Activated gamma-delta T cell treated with anti-CD3 and anti-CD28 coated beads, Interleukin-2, amount 50 U/mL, for 16 hours (primary cell): ENCODE results near the gene EBPL.
"Not testable (repeated sequence)": the region's sequence is repeated elsewhere in the genome, so short reads cannot be mapped to it uniquely, and the experiment has no call there.

ENCODE experiments used
- DNase-seq: peaks from one replicate; pipeline ENCODE4 v3.0.0-alpha.2; 2020; ENCODE audit warnings: low read depth

The EBPL gene

DNA sequence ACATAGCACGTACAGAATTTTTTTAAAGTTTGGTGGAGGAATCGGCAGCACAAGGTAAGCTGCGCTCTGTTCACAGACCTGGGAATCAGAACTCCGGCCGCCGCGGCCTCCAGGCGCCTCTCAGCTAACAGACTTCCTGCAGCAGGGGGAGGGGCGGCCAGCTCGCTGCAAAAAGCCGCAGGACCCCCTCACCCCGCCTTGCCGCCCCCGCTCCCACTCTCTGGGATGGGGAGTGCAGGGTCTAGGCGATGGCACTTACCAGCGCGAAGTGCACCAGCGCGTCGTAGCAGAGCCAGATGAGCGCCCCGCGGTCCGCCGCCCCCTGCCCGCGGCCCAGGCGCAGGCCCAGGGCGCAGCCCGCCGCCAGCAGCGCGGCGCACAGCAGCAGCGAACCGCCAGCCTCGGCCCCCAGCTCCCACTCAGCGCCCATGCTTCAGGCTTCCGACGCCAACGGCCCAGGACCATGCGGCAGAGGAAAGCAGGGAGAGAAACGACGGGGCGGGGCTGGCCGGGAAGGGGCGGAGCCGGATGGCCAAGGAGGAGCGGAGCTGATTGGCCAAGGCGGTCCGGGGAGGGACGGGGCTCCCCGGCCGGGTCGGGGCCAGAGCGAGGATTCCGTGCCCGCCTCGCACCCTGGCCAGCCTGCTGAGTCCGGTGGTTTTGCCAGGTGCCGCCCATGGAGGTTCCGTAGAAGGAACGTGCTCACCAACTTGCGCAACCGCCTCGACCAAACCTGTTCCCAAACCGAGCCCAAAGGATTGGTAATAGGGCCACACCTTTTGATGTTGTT, at the start of gene EBPL:
EBPL (minus strand) TSS at position 492 of the 790 bp plus-strand sequence; CDS start at position 430, 62 bp downstream.
- DNase-seq = peak; percentile 77

DNA sequence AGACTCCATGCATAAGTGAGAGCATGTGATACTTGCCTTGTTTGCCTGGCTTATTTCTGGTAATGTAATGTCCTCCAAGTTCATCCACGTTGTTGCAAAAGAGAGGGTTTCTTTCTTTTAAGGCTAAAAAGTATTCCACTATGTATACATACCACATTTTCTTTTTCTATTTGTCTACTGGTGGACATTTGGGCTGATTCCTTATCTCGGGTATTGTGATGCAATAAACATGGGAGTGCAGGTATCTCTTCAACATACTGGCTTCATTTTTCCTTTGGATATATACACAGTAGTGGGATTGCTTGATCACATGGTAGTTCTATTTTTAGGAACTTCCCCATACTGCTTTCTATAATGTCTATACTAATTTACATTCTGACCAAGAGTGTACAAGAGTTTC, 49.6 kb upstream of the EBPL start:
- DNase-seq = no peak

DNA sequence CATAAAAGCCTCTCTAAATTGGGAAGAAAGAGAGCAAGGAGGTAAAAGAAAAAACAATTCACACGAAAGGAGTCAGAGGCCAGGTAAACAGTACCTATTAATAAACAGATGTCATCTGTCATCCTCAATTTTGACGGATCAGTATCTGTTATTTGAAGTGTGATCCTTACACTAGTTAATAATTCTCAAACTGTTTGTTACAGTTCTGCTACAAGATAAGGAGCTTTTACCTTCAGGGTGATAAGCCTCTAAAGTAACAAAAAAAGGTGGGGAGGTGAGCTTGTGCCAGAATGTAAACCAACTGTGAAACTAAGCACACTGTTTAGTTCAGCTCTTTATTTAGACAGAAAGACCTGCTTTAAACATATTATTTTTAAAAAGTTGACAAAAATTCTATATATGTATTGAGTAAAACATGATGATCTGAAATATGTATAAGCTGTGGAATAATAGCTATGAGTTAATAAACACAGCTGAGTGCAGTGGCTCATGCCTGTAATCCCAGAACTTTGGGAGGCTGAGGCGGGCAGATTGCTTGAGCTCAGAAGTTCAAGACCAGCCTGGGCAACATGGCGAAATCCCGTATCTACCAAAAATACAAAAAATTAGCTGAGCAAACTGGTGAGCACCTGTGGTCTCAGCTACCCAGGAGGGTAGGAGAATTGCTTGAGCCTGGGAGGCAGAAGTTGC, 48.4 kb upstream of the EBPL start:
- DNase-seq = no peak

DNA sequence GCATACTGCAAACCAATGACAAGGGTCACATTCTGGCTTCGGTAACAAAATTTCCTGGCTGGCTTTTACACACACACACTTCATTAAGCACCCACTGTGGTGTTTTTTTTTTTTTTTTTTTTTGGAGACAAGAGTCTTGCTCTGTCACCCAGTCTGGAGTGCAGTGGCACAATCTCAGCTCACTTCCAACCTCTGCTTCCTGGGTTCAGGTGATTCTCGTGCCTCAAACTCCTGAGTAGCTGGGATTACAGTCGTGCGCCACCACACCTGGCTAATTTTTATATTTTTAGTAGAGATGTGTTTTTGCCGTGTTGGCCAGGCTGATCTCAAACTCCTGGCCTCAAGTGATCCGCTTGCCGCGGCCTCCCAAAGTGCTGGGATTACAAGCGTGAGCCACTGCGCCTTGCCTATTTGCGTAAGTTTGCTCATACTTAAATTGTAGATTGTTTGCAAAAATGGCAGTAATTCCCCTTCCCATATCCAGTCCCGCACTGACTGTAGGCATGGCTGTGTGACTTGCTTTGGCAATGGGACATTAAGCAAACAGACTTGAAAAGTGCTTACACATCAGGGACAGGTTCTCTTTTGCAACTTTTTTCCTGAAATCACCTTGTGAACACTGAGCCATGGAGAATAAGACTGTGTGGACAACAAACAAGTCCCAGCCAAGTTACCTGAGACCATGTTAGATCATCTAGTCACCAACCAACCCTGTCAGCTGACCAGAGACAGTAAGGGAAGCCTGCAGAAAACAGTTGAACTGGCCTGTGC, 42.1 kb upstream of the EBPL start:
- no peak for DNase-seq

DNA sequence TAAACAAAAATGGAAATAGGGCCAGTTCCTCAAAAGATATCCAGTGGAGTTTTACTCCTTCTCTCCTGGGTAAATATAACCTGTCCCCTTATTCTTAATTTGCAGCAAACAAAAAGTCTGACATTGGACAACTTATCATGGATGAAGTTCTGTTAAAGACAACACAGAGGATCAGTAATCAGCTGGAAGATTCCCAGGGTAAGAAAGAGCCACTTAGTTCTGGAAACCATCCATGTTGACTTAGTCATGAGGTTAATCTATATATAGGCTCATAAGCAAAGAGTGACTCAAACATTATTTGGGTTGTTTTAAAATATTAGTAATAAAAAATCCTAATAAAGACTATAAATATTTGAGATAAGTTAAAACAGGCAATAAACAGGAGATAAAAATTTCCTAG, 40.5 kb upstream of the EBPL start:
- no peak for DNase-seq

DNA sequence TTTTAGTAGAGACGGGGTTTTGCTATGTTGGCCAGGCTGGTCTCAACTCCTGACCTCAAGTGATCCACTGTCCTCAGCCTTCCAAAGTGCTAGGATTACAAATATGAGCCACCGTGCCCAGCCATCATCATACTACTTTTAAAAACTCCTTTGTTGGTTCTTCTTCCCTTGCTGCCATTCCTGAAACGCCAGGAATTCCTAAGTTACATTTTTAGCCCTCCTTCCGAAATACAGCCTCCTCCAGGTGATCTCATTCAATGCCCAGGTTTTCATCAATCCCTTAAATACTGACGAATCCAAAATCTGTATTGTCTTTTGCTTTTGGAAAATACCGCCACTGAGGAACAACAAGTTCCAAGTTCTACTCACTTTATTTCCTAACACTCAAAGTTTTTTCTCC, 25.3 kb upstream of the EBPL start:
- no peak for DNase-seq

DNA sequence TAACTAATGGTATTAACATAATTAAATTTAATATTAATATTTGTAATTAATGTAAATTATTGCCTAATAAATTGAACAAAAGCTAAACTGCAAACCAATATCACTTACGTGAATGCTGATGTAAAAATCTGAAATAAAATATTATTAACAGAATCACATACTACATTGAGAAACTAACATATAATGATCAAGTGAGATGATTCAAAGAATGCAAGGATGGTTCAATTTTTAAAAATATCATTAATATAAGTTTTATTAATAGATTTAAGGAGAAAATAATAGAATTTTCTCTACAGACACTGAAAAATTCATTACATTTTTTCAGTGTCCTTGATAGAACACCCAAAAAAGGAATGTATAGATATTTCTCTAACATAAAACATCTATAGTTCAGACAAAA, 23.5 kb upstream of the EBPL start:
- no peak for DNase-seq

DNA sequence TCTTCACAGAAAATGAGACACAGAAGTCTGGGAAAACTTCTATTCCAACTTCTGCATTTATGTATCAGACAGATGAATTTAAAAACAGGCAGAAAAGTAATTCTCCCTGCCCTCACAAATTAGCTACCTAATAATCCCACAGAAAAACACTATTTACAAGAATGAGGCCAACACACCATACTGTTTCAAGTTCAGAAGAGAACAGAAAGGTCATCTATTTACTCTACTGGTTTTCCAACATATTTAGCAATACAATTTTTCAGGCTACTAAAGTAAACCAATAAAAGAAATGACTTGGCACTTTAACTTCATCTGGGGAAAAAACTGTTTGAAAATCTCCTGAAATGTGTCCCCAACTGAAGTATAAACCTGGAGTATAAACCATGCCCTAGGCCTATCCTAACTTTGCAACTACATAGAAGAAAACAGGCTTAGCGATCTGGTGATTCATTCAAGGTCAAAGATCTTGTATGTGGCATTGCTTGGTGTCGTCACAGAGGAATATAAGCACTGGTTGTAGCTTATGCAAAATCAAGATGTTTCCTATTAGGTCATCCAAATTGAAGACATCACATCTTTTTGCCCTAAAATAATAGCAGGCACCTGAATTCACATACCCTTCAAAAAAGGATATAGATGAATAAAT, 20.1 kb upstream of the EBPL start:
- no peak for DNase-seq

DNA sequence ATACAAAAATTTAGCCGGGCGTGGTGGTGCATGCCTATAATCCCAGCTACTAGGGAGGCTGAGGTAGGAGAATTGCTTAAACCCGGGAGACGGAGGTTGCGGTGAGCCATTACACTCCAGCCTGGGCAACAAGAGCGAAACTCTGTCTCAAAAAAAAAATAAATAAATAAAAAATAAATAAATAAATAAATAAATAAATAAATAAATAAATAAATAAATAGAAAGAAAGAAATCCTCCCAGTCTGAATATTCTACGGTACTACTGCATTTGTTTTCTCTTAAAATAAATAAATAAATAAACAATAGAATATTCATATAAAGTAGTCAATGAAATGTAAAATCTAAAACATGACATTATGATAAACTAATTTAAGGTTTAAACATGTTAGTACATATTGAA, 13.0 kb upstream of the EBPL start:
- not testable (repeated sequence) for DNase-seq

DNA sequence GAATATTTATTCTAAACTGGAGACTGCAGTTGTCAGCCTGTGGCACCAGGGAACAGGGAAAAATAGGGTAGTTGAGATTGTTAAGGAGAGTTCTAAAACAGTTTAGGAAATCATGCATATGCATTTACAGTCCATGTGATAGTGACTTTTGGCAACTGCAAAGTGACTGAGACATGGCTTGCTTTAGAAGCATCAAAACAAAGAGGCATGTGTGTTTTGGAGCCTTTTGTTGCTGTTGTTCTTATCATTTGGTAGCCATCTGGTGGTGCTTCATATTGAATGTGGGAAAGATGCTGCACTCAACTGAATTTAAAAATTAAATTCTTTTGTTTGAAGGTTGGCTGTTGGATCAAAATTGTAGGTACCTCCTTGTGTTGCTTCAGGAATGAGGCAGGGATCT, 10.2 kb upstream of the EBPL start:
- no peak for DNase-seq

DNA sequence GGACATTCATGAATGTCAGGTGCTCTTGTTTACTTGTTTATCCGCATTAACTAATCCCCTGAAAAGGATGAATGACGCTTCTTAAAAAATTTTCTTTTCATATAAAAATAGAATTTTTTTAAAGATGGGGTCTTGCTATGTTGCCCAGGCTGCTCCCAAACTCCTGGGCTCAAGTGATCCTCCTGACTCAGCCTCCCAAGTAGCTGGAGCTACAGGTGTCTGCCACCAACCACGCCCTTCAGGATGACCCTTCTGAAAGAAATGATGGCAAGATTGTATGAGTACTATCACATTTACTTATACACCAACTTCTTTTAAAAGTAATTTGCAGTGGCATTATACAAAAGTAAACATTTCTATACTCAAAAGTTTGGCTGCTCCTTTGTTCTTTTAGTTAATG, 6.2 kb upstream of the EBPL start:
- no peak for DNase-seq

DNA sequence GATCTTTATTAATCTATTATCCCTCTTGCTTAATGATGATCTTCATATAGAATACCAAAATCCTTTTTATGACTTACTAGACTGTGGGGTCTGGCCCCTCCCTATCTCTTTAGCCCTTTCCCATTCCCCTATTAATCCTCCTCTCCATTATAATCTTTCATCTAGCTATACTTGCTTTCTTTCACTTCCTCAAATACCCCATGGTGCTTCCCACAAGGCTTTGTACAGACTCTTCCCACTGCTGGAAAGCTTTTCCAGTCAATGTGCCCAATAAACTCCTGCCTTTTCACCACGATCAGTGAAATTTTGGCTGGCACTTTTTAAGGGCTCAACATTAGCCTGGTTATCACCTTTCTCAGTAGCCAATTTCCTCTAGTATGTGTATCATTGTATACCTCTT, 3.2 kb upstream of the EBPL start:
- DNase-seq = no peak

DNA sequence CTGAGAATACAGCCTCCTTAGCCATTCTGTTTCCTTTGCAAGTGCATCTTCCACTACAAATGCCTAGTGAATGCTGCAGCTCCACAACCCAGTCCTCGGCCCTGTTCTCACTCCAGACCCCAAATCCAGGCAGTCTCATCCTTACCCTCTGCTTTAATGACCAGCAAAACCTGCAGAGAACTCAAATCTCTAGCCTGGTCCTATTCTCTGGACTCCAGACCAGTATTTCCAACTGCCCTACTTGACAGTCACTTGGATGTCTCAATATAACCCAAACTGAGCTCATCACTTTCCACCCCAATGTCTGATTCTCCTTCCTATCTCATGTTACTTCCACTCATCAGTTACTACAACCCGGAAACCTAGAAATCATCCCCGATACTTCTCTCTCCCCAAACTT, 2.6 kb upstream of the EBPL start:
- DNase-seq = no peak

DNA sequence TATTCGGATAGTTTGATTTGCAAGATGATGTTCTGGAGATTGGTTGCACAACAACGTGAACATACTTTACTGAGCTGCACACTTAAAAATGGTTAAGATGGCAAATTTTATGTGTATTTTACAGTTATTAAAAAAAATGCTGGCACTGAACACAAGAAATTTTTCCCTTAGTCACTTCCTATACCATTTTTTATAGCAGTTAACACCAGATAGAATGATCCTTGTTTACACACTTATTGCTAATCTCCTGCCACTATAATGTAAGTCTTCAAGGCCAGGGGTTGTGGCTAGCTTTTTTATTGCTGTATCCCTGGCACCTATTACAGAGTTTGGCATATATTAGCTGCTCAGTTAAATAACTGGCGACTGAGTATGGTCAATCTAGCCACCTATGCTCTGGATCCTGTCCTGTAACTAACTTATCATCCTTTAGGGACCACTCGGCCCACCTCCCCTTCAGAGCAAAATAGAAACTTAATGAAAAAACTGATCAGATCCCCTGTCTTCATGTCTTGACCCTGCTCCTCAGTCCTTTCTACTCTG, 2.0 kb upstream of the EBPL start:
- no peak for DNase-seq

DNA sequence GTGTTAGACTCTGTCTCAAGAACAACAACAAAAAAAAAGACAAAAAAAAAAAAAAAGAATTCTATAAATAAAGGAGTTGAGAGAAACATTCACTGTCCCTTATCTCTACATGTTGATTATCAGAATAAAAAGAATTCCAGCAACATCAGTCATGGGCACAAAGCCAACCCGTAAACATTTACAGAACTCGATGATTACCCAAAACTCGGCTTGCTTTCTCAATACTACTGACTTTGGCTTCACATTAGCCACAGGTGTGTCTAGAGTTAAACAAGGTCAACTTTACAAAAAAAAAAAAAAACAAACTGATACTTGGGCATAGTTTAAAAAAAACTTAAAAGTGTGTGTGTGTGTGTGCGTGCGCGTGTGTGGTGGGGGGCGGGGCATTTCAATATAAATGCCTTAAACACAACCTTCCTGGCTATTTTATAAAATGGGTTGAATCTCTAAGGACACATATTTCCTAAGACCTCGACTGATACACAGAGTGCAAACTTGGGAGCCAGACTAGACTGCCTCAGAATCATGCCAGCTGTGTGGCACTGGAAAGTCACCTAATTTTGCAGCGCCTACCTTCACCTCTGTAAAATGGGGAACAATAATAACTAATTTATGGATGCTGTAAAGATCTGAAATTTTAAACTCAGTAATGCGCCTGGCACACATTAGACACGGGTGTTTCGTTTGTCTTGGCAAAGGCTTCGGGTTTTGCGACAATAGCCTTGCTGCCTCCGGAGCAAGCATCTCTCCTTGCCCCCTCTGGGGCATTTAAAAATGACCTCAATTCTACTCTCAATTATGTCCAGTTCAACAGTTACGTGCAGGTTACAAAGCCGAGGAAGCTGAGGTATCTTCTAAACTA, 922 bp downstream of the EBPL start:
- DNase-seq = no peak

DNA sequence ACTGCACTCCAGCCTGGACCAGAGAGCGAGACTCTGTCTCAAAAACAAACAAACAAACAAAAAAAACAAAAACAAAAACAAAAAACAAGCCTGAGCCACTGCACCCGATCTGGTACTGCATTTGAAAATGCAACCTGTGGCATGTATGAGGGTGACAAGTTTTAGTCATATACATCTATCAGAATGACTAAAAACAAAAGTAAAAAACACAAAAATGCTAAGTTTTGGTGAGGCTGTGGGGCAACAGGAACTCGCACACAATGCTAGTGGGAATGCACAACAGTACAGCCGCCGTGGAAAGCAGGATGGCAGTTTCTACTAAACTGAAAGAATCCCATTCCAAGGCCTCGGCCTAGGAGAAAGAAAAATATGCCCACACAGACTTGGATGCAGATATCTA, 7.8 kb downstream of the EBPL start:
- no peak for DNase-seq

DNA sequence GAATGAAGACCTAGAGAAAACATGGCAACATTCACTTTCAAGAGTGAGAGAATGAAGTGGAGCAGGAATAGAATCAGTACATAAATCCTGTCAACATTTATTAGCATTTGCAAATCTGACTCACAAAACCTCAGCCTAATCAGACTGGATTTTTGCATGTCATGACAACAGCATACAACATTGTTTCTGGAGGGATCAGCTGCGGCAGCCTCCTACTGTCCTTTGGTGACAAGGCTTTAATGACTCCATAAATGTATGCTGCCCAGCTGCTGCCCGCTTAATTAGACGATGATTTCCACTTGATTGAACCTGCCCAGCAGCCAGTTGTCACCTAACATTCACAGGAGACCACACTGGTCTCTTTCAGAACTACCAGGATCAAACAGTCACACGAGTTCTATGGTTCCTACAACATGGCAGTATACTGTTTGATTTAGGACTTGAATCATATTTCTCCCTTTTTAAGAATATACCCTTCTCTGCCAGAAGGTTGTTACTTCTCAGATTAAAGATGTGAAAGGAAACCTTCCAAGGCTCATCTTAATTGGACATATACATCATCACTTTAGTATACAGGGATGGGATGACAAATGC, 9.3 kb downstream of the EBPL start:
- no peak for DNase-seq

DNA sequence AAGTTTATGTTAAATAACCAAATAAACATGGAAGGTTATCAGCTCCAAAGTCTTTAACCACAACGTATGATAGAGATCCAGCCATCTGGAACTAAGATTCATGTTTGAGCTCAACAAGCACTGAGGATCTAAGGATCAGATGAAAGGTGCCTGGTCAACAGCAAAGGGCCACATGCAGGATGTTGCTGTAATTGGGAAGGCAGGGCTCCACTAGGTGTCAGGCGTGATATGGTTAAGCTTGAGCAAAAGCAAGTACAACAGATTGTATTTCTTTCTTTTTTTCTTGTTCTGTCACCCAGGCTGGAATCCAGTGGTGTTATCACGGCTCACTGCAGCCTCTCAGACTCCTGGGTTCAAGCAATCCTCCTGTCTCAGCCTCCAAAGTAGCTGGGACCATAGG, 12.0 kb downstream of the EBPL start:
- DNase-seq = no peak

DNA sequence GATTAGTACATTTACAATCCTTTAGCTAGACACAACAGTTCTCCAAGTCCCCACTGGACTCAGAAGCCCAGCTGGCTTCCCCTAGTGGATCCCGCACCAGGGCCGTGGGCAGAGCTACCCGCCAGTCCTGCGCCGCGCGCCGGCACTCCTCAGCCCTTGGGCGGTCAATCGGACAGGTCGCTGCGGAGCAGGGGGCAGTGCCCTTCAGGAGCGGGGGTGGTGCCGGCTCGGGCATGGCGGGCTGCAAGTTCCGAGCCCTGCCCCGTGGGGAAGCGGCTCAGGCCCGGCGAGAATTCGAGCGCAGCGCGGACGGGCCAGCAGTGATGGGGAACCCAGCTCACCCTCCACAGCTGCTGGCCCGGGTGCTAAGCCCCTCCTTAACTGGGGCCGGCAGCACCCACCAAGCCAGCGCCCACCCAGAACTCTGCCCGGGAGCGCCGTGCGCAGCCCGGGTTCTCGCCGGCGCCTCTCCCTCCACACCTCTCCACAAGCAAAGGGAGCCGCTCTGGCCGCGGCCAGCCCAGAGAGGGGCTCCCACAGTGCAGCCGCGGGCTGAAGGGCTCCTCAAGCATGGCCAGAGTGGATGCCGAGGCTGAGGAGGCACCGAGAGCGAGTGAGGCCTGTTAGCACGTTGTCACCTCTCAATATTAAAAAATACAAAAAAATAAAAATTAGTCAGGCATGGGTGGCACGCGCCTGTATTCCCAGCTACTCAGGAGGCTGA, 12.9 kb downstream of the EBPL start:
- no peak for DNase-seq
